ENCODE data around the gene SULT6B1. TPM values are rescaled to one million over a fixed set of nuclear protein-coding genes. Genes with fewer than 3 reads are reported as not detected.
A peak's percentile ranks its signal among the peaks of the same experiment; 100 is the strongest.

Gene SULT6B1
- polyA plus RNA-seq, 1 experiment = not detected

GRCh38 chr2:37181726-37182684, 6.5 kb downstream of the SULT6B1 start:
- DNase-seq (ENCODE audit: low read depth) = peak; percentile 13
- POLR2A ChIA-PET = no interaction called here

GRCh38 chr2:37180640-37181039, 7.8 kb downstream of the SULT6B1 start:
- POLR2A ChIA-PET = no interaction called here
- no peak for TF ChIP-seq CTCF (IDR thresholded peaks at IDR 0.05; ENCODE audit: insufficient read depth, low read depth, low read length)
- Histone ChIP-seq H3K4me3 (ENCODE audit: low read depth, low read length) (no peak overlapping the region), H3K27me3 (ENCODE audit: control insufficient read depth, insufficient read depth, low read length) (no peaks in the 10 kb centered on the region; the same call in none of the 2 replicates), H3K36me3 (ENCODE audit: control insufficient read depth, insufficient read depth, low read length) (no peaks in the 10 kb centered on the region)
- no peak for DNase-seq (ENCODE audit: low read depth)
- CTCF ChIA-PET = interaction anchor here (0.9 to 4.6 kb wide), 2 partner anchors 11 to 16 kb away, joined by 3 to 36 read pairs; partner anchors contain the start of gene CEBPZOS

More at GRCh38 chr2:37181726-37182684, 6.5 kb downstream of the SULT6B1 start:
- Histone ChIP-seq H3K27me3 (ENCODE audit: control insufficient read depth, insufficient read depth, low read length) (peaks cover 4% of the 10 kb centered on the region), H3K4me3 (ENCODE audit: low read depth, low read length) (no peak overlapping the region), H3K36me3 (ENCODE audit: control insufficient read depth, insufficient read depth, low read length) (no peaks in the 10 kb centered on the region)
- CTCF ChIA-PET = interaction anchor here (4.6 kb wide), 1 partner anchor 13 kb away, joined by 36 read pairs; no protein-coding TSS in a partner anchor
- no peak for TF ChIP-seq CTCF (IDR thresholded peaks at IDR 0.05; ENCODE audit: insufficient read depth, low read depth, low read length)

- no peak; the same call in 1 of the 2 replicates for TF ChIP-seq CTCF (IDR thresholded peaks at IDR 0.05; ENCODE audit: insufficient read depth, low read depth, low read length)
- CTCF ChIA-PET = interaction anchor here (4.6 kb wide), 1 partner anchor 11 kb away, joined by 36 read pairs; no protein-coding TSS in a partner anchor
- POLR2A ChIA-PET = no interaction called here
- Histone ChIP-seq H3K36me3 (ENCODE audit: control insufficient read depth, insufficient read depth, low read length) (no peaks in the 10 kb centered on the region), H3K4me3 (ENCODE audit: low read depth, low read length) (no peak overlapping the region), H3K27me3 (ENCODE audit: control insufficient read depth, insufficient read depth, low read length) (no peaks in the 10 kb centered on the region; the same call in 1 of the 2 replicates)
- DNase-seq (ENCODE audit: low read depth) = no peak
These were observed 8.3 kb downstream of the SULT6B1 start for GRCh38 chr2:37180006-37180639.

- Histone ChIP-seq H3K36me3 (ENCODE audit: control insufficient read depth, insufficient read depth, low read length) (no peaks in the 10 kb centered on the region), H3K27me3 (ENCODE audit: control insufficient read depth, insufficient read depth, low read length) (no peaks in the 10 kb centered on the region; the same call in 1 of the 2 replicates), H3K4me3 (ENCODE audit: low read depth, low read length) (no peak overlapping the region)
- CTCF ChIA-PET = no interaction called here
- DNase-seq (ENCODE audit: low read depth) = no peak
- POLR2A ChIA-PET = no interaction called here
- no peak for TF ChIP-seq CTCF (IDR thresholded peaks at IDR 0.05; ENCODE audit: insufficient read depth, low read depth, low read length)
These were observed 14.7 kb downstream of the SULT6B1 start for GRCh38 chr2:37173741-37174140.

- no peaks in the 10 kb centered on the region for H3K36me3 ChIP-seq (ENCODE audit: control insufficient read depth, insufficient read depth, low read length)
- no peak for TF ChIP-seq CTCF (IDR thresholded peaks at IDR 0.05; ENCODE audit: insufficient read depth, low read depth, low read length)
- no peak overlapping the region for H3K4me3 ChIP-seq (ENCODE audit: low read depth, low read length)
- no peak for DNase-seq (ENCODE audit: low read depth)
- POLR2A ChIA-PET = no interaction called here
- CTCF ChIA-PET = interaction anchor here (0.7 to 5.6 kb wide), 2 partner anchors 9 to 253 kb away, joined by 4 to 36 read pairs; no protein-coding TSS in a partner anchor
- no peaks in the 10 kb centered on the region for H3K27me3 ChIP-seq (ENCODE audit: control insufficient read depth, insufficient read depth, low read length)
These were observed 16.9 kb downstream of the SULT6B1 start for GRCh38 chr2:37171624-37171950.
